ENCODE data around the gene EPHB4.

DNA sequence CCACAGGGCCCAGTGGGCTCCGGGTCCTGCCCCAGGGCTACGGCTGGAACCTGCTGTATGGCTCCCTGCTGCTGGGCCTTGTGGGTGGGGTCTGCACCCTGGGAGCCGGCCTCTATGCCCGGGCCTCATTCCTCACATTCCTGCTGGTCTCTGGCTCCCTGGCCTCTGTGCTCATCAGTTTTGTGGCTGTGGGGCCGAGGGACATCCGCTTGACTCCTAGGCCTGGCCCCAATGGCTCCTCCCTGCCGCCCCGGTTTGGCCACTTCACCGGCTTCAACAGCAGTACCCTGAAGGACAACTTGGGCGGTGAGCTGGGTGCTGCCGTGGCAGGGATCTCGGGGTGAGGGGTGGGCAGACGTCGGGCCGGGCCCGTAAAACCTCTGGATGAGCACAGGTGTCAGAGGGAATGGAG, 29.6 kb upstream of the EPHB4 start:
- no peak for TF ChIP-seq EZH2 (IDR thresholded peaks at IDR 0.05; ENCODE audit: borderline replicate concordance, low read length)
- TF ChIP-seq, protein P1, sequence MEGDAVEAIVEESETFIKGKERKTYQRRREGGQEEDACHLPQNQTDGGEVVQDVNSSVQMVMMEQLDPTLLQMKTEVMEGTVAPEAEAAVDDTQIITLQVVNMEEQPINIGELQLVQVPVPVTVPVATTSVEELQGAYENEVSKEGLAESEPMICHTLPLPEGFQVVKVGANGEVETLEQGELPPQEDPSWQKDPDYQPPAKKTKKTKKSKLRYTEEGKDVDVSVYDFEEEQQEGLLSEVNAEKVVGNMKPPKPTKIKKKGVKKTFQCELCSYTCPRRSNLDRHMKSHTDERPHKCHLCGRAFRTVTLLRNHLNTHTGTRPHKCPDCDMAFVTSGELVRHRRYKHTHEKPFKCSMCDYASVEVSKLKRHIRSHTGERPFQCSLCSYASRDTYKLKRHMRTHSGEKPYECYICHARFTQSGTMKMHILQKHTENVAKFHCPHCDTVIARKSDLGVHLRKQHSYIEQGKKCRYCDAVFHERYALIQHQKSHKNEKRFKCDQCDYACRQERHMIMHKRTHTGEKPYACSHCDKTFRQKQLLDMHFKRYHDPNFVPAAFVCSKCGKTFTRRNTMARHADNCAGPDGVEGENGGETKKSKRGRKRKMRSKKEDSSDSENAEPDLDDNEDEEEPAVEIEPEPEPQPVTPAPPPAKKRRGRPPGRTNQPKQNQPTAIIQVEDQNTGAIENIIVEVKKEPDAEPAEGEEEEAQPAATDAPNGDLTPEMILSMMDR (conservative IDR thresholded peaks at IDR 0.05 in 1 of 2, IDR thresholded peaks at IDR 0.05 in 1 of 2; ENCODE audit: extremely low read depth in 1 of 2, insufficient read depth in 1 of 2, low read depth in 1 of 2, low read length in 2 of 2): no peak

Measured in mammary epithelial cell (primary cell).